Hepatocyte (in vitro differentiated cells): ENCODE results near the gene PRR36.

ENCODE experiments used
- CTCF ChIP-seq: fragments of 200-600 bp; sonication (generic); IDR thresholded peaks from 2 replicates; pipeline ENCODE4 v1.5.1; 2016; ENCODE audit warnings: antibody characterized with exemption, mild to moderate bottlenecking; ENCODE audit not compliant: poor library complexity
- EZH2 ChIP-seq: fragments of 200-600 bp; sonication (generic); IDR thresholded peaks from 2 replicates; pipeline ENCODE4 v1.6.1; 2016; ENCODE audit warnings: antibody characterized with exemption, mild to moderate bottlenecking, borderline replicate concordance

GRCh38 chr19:7910321-7911161 is 36.4 kb upstream of the PRR36 start:
- TF ChIP-seq EZH2, result no peak
- no peak for TF ChIP-seq CTCF
